A549 (cell line): Measurements from ENCODE around the gene DNM3. TPM values are rescaled to one million over a fixed set of nuclear protein-coding genes. Genes with fewer than 3 reads are reported as not detected.
A peak's percentile ranks its signal among the peaks of the same experiment; 100 is the strongest.

Experiments
- ATAC-seq, 2 experiments: fragments of 200-7000 bp in 1 of 2; fragments of >200 bp in 1 of 2; cut with Nextera tagmentation in 1 of 2; cut with Tn5 transposase in 1 of 2; 3 replicates each; pipeline versions ENCODE4 v1.8.0 to v1.9.1; 2018 to 2020; ENCODE audit warnings: mild to moderate bottlenecking in 1 of 2, moderate library complexity in 1 of 2
- CTCF ChIA-PET: fragments of 300-600 bp; sonication (Branson Sonifier 250); formaldehyde crosslinking; extraction: SDS; loops from one replicate; lab custom pipeline; 2021; ENCODE audit warnings: antibody characterized with exemption, inconsistent platforms; lab: Yijun Ruan, JAX
- POLR2A ChIA-PET: fragments of 350-600 bp; formaldehyde crosslinking; extraction: SDS; loops from one replicate; lab custom pipeline; 2021; ENCODE audit warnings: antibody characterized with exemption, inconsistent platforms; lab: Yijun Ruan, JAX
- DNase-seq, 2 experiments: peaks; one replicate each; pipeline versions ENCODE4 v3.0.0 to v3.0.0-alpha.2; 2011 to 2016; ENCODE audit warnings: low read depth in 1 of 2, low spot score in 1 of 2
- FAIRE-seq: peaks from 2 replicates; lab custom pipeline; 2011; peaks lifted over from hg19 to GRCh38; lab: Jason Lieb, UNC
- H3K27ac ChIP-seq, 2 experiments: fragments of >200 bp; sonication (Bioruptor Twin); formaldehyde crosslinking; 3 replicates each; pipeline ENCODE4 v1.5.1; 2016 to 2017
- H3K4me1 ChIP-seq: fragments of >200 bp; sonication (Bioruptor Twin); formaldehyde crosslinking; 3 replicates; pipeline ENCODE4 v1.6.1; 2016
- H3K4me2 ChIP-seq: fragments of >200 bp; sonication (Bioruptor Twin); formaldehyde crosslinking; 3 replicates; pipeline ENCODE4 v1.6.1; 2016
- H3K4me3 ChIP-seq: fragments of >200 bp; sonication (Bioruptor Twin); formaldehyde crosslinking; 3 replicates; pipeline ENCODE4 v1.5.1; 2016
- H3K9me3 ChIP-seq: fragments of >200 bp; sonication (Bioruptor Twin); formaldehyde crosslinking; 3 replicates; pipeline ENCODE4 v1.6.1; 2016
- ATOH8 ChIP-seq: fragments of 250-450 bp; sonication (Bioruptor Pico); IDR thresholded peaks from 2 replicates; pipeline ENCODE4 v1.5.0; 2020; ENCODE audit warnings: low read depth, mild to moderate bottlenecking, moderate library complexity
- BCL3 ChIP-seq: fragments of >200 bp; sonication (Bioruptor Twin); formaldehyde crosslinking; IDR thresholded peaks from 3 replicates; pipeline ENCODE4 v1.6.1; 2016
- CEBPB ChIP-seq, 2 experiments: fragments of >200 bp in 1 of 2; sonication (Bioruptor Twin) in 1 of 2; formaldehyde crosslinking in 1 of 2; IDR thresholded peaks; 2 replicates each; pipeline ENCODE4 v1.6.1; 2012 to 2016
- E2F6 ChIP-seq: IDR thresholded peaks from 2 replicates; pipeline ENCODE4 v1.6.1; 2012; ENCODE audit warnings: low read depth, borderline replicate concordance
- EHMT2 ChIP-seq: fragments of 200-600 bp; sonication (generic); IDR thresholded peaks from 2 replicates; pipeline ENCODE4 v1.6.1; 2016; ENCODE audit warnings: antibody characterized with exemption, low read depth, mild to moderate bottlenecking, moderate library complexity
- EP300 ChIP-seq, 2 experiments: fragments of >200 bp; sonication (Bioruptor Twin); formaldehyde crosslinking; IDR thresholded peaks; 2 replicates in 1 of 2; 3 replicates in 1 of 2; pipeline ENCODE4 v1.6.1; 2016 to 2017
- GATA3 ChIP-seq: IDR thresholded peaks from 2 replicates; pipeline ENCODE4 v1.6.1; 2012; ENCODE audit warnings: borderline replicate concordance
- HMGXB4 ChIP-seq: fragments of 250-450 bp; sonication (Bioruptor Pico); IDR thresholded peaks from 2 replicates; pipeline ENCODE4 v1.5.0; 2021; ENCODE audit warnings: mild to moderate bottlenecking, moderate library complexity, borderline replicate concordance
- HOXA7 ChIP-seq: fragments of 250-450 bp; sonication (Bioruptor Pico); IDR thresholded peaks from 2 replicates; pipeline ENCODE4 v1.5.0; 2020; ENCODE audit warnings: mild to moderate bottlenecking, moderate library complexity
- JUN ChIP-seq, 2 experiments: fragments of >200 bp; sonication (Bioruptor Twin); formaldehyde crosslinking; IDR thresholded peaks; 2 replicates in 1 of 2; 3 replicates in 1 of 2; pipeline ENCODE4 v1.6.1; 2016 to 2017
- JUNB ChIP-seq: fragments of >200 bp; sonication (Bioruptor Twin); formaldehyde crosslinking; IDR thresholded peaks from 2 replicates; pipeline ENCODE4 v1.6.1; 2016
- KDM5A ChIP-seq: fragments of 200-600 bp; sonication (generic); IDR thresholded peaks from 2 replicates; pipeline ENCODE4 v1.6.1; 2016; ENCODE audit warnings: antibody characterized with exemption, mild to moderate bottlenecking
- NPAS2 ChIP-seq: fragments of 250-450 bp; sonication (Bioruptor Pico); IDR thresholded peaks from 2 replicates; pipeline ENCODE4 v1.8.0; 2022; ENCODE audit warnings: mild to moderate bottlenecking, moderate library complexity, borderline replicate concordance
- RAD21 ChIP-seq, 2 experiments: fragments of >200 bp in 1 of 2; sonication (Bioruptor Twin) in 1 of 2; formaldehyde crosslinking in 1 of 2; IDR thresholded peaks in 1 of 2; conservative IDR thresholded peaks in 1 of 2; 2 replicates in 1 of 2; 3 replicates in 1 of 2; pipeline ENCODE4 v1.6.1; 2012 to 2018; ENCODE audit warnings: inconsistent platforms in 1 of 2
- RARB ChIP-seq: fragments of 250-450 bp; sonication (Bioruptor Pico); IDR thresholded peaks from 2 replicates; pipeline ENCODE4 v1.8.0; 2021; ENCODE audit warnings: mild to moderate bottlenecking, moderate library complexity
- USF2 ChIP-seq: fragments of 450-650 bp; IDR thresholded peaks from 2 replicates; pipeline ENCODE4 v1.6.1; 2014; ENCODE audit warnings: antibody characterized with exemption
- ZC3H11A ChIP-seq: fragments of 450-650 bp; IDR thresholded peaks from 2 replicates; pipeline ENCODE4 v1.6.1; 2014; ENCODE audit warnings: antibody characterized with exemption, mild to moderate bottlenecking
- ZNF302 ChIP-seq: fragments of 250-450 bp; sonication (Bioruptor Pico); IDR thresholded peaks from 2 replicates; pipeline ENCODE4 v1.9.0; 2021; ENCODE audit warnings: inconsistent platforms, mild to moderate bottlenecking, moderate library complexity
- ZSCAN20 ChIP-seq: fragments of 250-450 bp; sonication (Bioruptor Pico); IDR thresholded peaks from 2 replicates; pipeline ENCODE4 v1.8.0; 2022; ENCODE audit warnings: mild to moderate bottlenecking, moderate library complexity
- WGBS: methylation state at CpG from one replicate; pipeline ENCODE4 v1.1.6; 2017; ENCODE audit errors: missing lambda C conversion rate; 5-methylcytosine and 5-hydroxymethylcytosine counted together
- polyA plus RNA-seq, 4 experiments: library from polyadenylated mRNA; depleted of rRNA in 3 of 4; stranded (reverse); fragments of >200 nt; fragmentation: RNase III in 1 of 4; extraction: RNeasy Plus Mini Kit Qiagen cat#74134 plus additional on column Dnase treatment in 1 of 4; gene quantifications; 2 replicates in 3 of 4; 3 replicates in 1 of 4; pipeline ENCODE4 v1.2.3, GENCODE V29; 2011 to 2017

The DNM3 gene
- polyA plus RNA-seq, 2 of the 4 experiments (the other 2 are of a cell fraction), result 0.57 to 1.5 TPM

GRCh38 chr1:171800342-171800741 lies 41.0 kb upstream of the DNM3 start:
- DNase-seq (no peak), FAIRE-seq (no peak), ATAC-seq (peak; percentile 69 to 80; a peak in 4 of 6 replicates)
- H3K27ac ChIP-seq, result no peak overlapping the region
- TF ChIP-seq HMGXB4 (CRISPR knock-in tag), result no peak
- TF ChIP-seq GATA3, result no peak
- TF ChIP-seq KDM5A, result no peak
- 0 out of 5 replicates have a peak, but pooled peaks of 1 of the 2 experiments have one; percentile 20 for TF ChIP-seq RAD21 (conservative IDR thresholded peaks at IDR 0.05 in 1 of 2, IDR thresholded peaks at IDR 0.05 in 1 of 2)
- TF ChIP-seq EHMT2, result no peak
- no peak for TF ChIP-seq ZC3H11A
- TF ChIP-seq USF2, result no peak
- POLR2A ChIA-PET, result interaction anchor here (0.7 to 2.2 kb wide), 3 partner anchors 16 to 185 kb away, joined by 3 to 5 read pairs (median 4); partner anchors contain the start of gene DNM3
- H3K9me3 ChIP-seq, result no peaks in the 10 kb centered on the region
- no peak overlapping the region for H3K4me3 ChIP-seq
- WGBS, result 81% methylated on average over 3 of the region's 3 CpGs
- CTCF ChIA-PET, result interaction anchor here (0.7 to 15.5 kb wide), 30 partner anchors 10 to 644 kb away, joined by 3 to 393 read pairs (median 4); partner anchors contain the start of genes DNM3, METTL13 and PIGC
- no peaks in the 10 kb centered on the region for H3K4me1 ChIP-seq
- no peak overlapping the region for H3K4me2 ChIP-seq

- no peak overlapping the region for H3K4me2 ChIP-seq
- H3K27ac ChIP-seq, result no peak overlapping the region
- FAIRE-seq (no peak), DNase-seq (no peak), ATAC-seq (peak; percentile 13 to 44; a peak in 3 of 6 replicates)
- H3K4me3 ChIP-seq, result no peak overlapping the region
- CTCF ChIA-PET, result interaction anchor here (0.6 to 15.5 kb wide), 34 partner anchors 9 to 644 kb away, joined by 3 to 393 read pairs (median 4); partner anchors contain the start of genes DNM3, METTL13 and PIGC
- POLR2A ChIA-PET, result interaction anchor here (0.7 to 1.6 kb wide), 2 partner anchors 16 to 41 kb away, joined by 3 to 5 read pairs; partner anchors contain the start of gene DNM3
- 51% methylated on average over 3 of the region's 3 CpGs for WGBS
- H3K4me1 ChIP-seq, result no peaks in the 10 kb centered on the region
- no peak for TF ChIP-seq CEBPB (IDR thresholded peaks at IDR 0.05)
- no peak for TF ChIP-seq ZC3H11A
- TF ChIP-seq RARB, result no peak
- TF ChIP-seq ATOH8, result no peak
- TF ChIP-seq JUNB, result no peak
- TF ChIP-seq EP300 (IDR thresholded peaks at IDR 0.05), result no peak
- TF ChIP-seq RAD21 (conservative IDR thresholded peaks at IDR 0.05 in 1 of 2, IDR thresholded peaks at IDR 0.05 in 1 of 2), result no peak
- TF ChIP-seq HOXA7 (CRISPR knock-in tag), result no peak
- no peak for TF ChIP-seq EHMT2
- no peak for TF ChIP-seq BCL3
- no peak for TF ChIP-seq ZSCAN20 (CRISPR knock-in tag)
- TF ChIP-seq NPAS2 (CRISPR knock-in tag), result no peak
- no peak for TF ChIP-seq KDM5A
- no peak for TF ChIP-seq HMGXB4 (CRISPR knock-in tag)
- no peak for TF ChIP-seq E2F6
- no peak for TF ChIP-seq JUN (IDR thresholded peaks at IDR 0.05)
- no peak for TF ChIP-seq ZNF302
- no peak for TF ChIP-seq USF2
- no peaks in the 10 kb centered on the region for H3K9me3 ChIP-seq
Observed at GRCh38 chr1:171800851-171801250, 40.4 kb upstream of the DNM3 start.
